IPS DF 4.7 (cell line): ENCODE results near the gene SCRN1.

Source experiments
- DNase-seq: peaks from one replicate; pipeline ENCODE4 v3.0.0-alpha.2; 2013; ENCODE audit warnings: low spot score; ENCODE audit errors: extremely low read depth

The SCRN1 gene

GRCh38 chr7:29929018-29929807 lies 60.4 kb downstream of the SCRN1 start:
- no peak for DNase-seq

GRCh38 chr7:29926741-29927140 lies 62.9 kb downstream of the SCRN1 start:
- no peak for DNase-seq

GRCh38 chr7:29926216-29926615 lies 63.4 kb downstream of the SCRN1 start:
- no peak for DNase-seq

GRCh38 chr7:29924684-29925083 lies 64.9 kb downstream of the SCRN1 start:
- DNase-seq, result no peak

DNA sequence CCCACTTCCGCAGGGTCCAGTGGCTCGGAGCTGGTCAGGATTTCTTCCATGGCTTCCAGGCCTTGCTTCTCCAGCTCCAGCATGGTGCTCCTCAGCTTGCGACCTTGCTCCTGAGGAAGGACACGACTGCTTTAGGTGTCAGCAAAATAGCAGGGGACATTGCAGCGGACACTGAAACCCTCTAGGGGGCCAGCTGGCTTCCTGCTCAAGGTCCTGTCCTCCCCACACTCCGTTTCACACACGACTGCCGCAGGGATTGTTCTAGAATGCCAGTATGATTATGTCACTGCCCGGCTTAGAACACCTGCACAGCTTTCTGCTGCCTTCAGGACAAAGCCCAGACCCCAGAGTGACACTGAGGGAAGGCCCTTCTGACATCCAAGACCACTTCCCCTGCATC lies 65.6 kb downstream of the SCRN1 start:
- no peak for DNase-seq

DNA sequence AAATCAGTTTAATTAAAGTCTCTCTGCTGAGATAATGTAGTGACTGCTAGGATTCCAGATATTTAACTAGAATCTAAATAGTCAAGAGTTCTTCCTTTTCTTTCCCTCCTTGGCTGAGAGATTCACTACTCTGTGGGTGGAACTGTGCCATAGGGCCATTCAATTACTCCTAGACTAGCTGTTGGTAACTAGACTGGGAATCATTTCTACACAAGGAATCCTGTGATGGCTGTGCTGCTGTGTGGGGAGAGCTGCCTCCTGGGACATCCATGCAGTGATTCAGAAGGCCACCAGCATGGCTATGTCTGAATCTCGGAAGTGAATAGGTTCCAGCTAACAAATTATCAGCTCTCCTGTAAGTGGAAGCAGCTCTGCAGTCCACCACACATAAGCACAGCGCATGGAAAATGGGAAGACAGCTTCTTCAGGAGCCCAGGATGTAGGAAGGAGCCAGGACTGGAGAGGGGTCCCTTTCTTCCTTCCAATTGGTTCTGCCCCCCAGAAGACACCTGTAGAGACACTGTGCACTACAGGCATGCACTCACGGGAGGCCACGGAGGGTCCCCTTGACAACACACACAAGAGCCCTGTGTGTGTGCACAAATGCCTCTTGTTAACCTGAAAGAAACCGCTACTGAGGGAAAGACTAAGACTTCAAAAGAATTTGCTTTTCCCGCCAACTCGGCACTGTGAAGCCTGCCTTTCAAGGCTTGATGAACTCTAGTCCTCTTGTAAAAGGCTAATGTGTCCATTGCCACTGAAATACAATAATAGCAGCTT lies 66.5 kb downstream of the SCRN1 start:
- no peak for DNase-seq

- peak; percentile 46 for DNase-seq
Observed at GRCh38 chr7:29921404-29922010, 68.1 kb downstream of the SCRN1 start.

- DNase-seq, result no peak
Observed at GRCh38 chr7:29920491-29920890, 69.1 kb downstream of the SCRN1 start.

- no peak for DNase-seq
Observed at GRCh38 chr7:29919790-29920189, 69.8 kb downstream of the SCRN1 start.

GRCh38 chr7:29918850-29919249 lies 70.8 kb downstream of the SCRN1 start:
- no peak for DNase-seq

DNA sequence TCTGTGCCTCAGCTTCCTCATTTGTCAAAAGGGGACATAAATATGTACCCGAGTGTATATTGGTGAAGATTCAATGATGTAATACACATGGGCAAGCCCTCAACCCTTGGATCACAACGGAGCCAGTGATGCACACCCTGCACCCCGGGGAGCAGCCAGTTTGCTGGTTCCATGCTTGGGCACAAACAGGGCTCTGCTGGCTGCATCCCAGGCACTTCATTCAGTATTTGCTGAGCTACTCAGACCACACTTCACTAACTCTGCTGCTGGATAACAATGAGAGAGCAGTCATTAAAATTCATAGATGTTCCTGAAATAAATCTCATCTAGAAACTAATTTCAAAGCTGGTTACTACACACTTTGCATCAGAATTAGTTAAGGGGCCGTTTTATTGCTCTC lies 72.0 kb downstream of the SCRN1 start:
- DNase-seq, result no peak

GRCh38 chr7:29915481-29916215 lies 74.0 kb downstream of the SCRN1 start:
- DNase-seq, result no peak

- no peak for DNase-seq
Observed at GRCh38 chr7:29914180-29914579, 75.4 kb downstream of the SCRN1 start.

DNA sequence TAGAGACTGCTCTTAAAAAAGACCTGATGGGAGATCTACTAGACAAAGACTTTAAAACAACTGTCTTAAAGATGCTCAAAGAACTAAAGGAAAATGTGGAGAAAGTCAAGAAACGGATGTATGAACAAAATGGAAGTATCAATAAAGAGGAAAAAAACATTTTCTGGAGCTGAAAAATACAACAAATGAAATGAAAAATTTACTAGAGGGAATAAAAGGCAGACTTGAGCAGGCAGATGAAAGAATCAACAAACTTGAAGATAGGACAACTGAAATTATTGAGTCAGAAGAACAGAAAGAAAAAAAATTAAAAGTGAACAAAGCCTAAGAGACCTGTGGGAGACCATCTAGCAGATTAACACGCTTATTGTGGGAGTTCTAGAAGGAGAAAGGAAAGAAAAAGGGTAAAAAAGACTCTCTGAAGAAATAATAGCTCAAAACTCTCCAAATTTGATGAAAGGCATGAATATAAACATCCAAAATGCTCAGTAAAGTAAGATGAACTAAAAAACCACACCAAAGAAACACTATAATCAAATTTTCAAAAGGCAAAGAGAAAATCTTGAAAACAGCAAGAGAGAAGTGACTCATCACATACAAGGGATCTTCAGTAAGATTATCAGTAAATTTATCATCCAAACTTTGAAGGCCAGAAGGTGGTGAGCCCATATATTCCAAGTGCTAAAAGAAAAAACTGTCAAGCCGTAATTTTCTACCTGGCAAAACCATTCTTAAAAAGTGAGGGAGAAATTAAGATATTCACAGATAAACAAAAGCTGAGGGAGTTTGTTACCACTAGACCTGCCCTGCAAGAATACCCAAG lies 83.2 kb downstream of the SCRN1 start:
- no peak for DNase-seq

GRCh38 chr7:29900745-29901144 lies 88.9 kb downstream of the SCRN1 start:
- no peak for DNase-seq

- DNase-seq, result no peak
Observed at GRCh38 chr7:29898301-29898700, 91.3 kb downstream of the SCRN1 start.

- DNase-seq, result no peak
Observed at GRCh38 chr7:29896685-29897411, 92.8 kb downstream of the SCRN1 start.

GRCh38 chr7:29895559-29895958 lies 94.0 kb downstream of the SCRN1 start:
- DNase-seq, result no peak

DNA sequence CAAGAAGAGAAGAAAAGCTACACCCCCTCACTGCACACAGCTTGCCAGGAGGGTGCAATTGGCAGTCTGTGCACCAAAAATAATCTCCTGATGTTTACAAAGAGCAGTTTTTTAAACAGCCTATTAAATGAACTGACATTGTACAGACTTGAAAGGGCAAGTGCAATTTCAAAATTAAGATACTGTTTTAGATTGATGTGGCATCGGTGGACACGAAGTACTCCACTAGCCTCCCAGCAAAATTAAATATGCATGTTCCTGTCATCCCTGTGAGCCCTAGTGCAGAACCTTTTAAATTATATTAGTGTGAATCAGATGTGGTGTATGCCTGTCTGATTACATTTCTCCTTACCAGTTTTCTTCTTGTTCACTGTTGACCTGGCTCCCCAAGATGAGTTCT lies 95.3 kb downstream of the SCRN1 start:
- no peak for DNase-seq

- no peak for DNase-seq
Observed at GRCh38 chr7:29893351-29893965, 96.1 kb downstream of the SCRN1 start.
